ENCODE data around the gene SH3GL2. TPM values are rescaled to one million over a fixed set of nuclear protein-coding genes. Genes with fewer than 3 reads are reported as not detected.

SH3GL2 gene
- total RNA-seq, 1 donor from 2014 or later: 3.2 TPM

GRCh38 chr9:17750269-17750668 is 171.4 kb downstream of the SH3GL2 start:
- intact Hi-C loops (cut with DNase I): no loop called here
- Histone ChIP-seq H3K4me1 (no peaks in the 10 kb centered on the region), H3K4me3 (no peak overlapping the region), H3K36me3 (no peaks in the 10 kb centered on the region), H3K27me3 (no peaks in the 10 kb centered on the region), H3K9me3 (no peaks in the 10 kb centered on the region), H3K27ac (no peak overlapping the region)
- no peak for ATAC-seq
- DNase-seq: no peak
- TF ChIP-seq, protein P1, sequence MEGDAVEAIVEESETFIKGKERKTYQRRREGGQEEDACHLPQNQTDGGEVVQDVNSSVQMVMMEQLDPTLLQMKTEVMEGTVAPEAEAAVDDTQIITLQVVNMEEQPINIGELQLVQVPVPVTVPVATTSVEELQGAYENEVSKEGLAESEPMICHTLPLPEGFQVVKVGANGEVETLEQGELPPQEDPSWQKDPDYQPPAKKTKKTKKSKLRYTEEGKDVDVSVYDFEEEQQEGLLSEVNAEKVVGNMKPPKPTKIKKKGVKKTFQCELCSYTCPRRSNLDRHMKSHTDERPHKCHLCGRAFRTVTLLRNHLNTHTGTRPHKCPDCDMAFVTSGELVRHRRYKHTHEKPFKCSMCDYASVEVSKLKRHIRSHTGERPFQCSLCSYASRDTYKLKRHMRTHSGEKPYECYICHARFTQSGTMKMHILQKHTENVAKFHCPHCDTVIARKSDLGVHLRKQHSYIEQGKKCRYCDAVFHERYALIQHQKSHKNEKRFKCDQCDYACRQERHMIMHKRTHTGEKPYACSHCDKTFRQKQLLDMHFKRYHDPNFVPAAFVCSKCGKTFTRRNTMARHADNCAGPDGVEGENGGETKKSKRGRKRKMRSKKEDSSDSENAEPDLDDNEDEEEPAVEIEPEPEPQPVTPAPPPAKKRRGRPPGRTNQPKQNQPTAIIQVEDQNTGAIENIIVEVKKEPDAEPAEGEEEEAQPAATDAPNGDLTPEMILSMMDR (IDR thresholded peaks at IDR 0.05): no peak

GRCh38 chr9:17751486-17751885 is 172.6 kb downstream of the SH3GL2 start:
- no peak for ATAC-seq
- H3K27ac ChIP-seq: no peak overlapping the region
- no peaks in the 10 kb centered on the region for H3K9me3 ChIP-seq
- no peaks in the 10 kb centered on the region for H3K36me3 ChIP-seq
- intact Hi-C loops (cut with DNase I): no loop called here
- TF ChIP-seq, protein P1 (IDR thresholded peaks at IDR 0.05): no peak
- H3K27me3 ChIP-seq: no peaks in the 10 kb centered on the region
- DNase-seq: no peak
- no peaks in the 10 kb centered on the region for H3K4me1 ChIP-seq
- no peak overlapping the region for H3K4me3 ChIP-seq

GRCh38 chr9:17752021-17752420 is 173.2 kb downstream of the SH3GL2 start:
- intact Hi-C loops (cut with DNase I): no loop called here
- Histone ChIP-seq H3K9me3 (no peaks in the 10 kb centered on the region), H3K36me3 (no peaks in the 10 kb centered on the region), H3K27ac (no peak overlapping the region), H3K27me3 (no peaks in the 10 kb centered on the region), H3K4me3 (no peak overlapping the region), H3K4me1 (no peaks in the 10 kb centered on the region)
- TF ChIP-seq, protein P1 (IDR thresholded peaks at IDR 0.05): no peak
- DNase-seq: no peak
- ATAC-seq: no peak

- ATAC-seq (no peak), DNase-seq (no peak)
- H3K4me1 ChIP-seq: no peaks in the 10 kb centered on the region
- no peak overlapping the region for H3K27ac ChIP-seq
- H3K27me3 ChIP-seq: no peaks in the 10 kb centered on the region
- H3K36me3 ChIP-seq: no peaks in the 10 kb centered on the region
- H3K9me3 ChIP-seq: no peaks in the 10 kb centered on the region
- no peak overlapping the region for H3K4me3 ChIP-seq
- TF ChIP-seq, protein P1 (IDR thresholded peaks at IDR 0.05): no peak
- intact Hi-C loops (cut with DNase I): no loop called here
Measured at GRCh38 chr9:17757816-17758215, 178.9 kb downstream of the SH3GL2 start.

DNA sequence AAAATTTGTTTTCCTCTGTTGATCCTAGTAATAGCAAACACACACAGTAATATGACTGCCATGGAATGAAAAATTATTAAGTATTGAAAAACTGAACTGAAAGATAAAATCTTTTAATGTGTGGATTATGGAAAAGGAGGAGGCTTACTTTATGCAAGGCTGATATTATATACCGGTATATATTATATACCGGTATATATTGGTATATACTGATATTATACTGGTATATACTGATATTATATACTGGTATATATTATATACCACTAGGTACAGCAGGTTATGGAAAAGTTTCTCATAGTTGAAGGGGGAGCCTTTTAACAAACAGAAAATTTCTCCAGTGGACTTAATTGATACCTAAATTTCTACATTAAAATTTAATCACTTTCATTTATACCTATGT is 181.4 kb downstream of the SH3GL2 start:
- no peaks in the 10 kb centered on the region for H3K4me1 ChIP-seq
- TF ChIP-seq, protein P1 (IDR thresholded peaks at IDR 0.05): no peak
- ATAC-seq (no peak), DNase-seq (no peak)
- no peaks in the 10 kb centered on the region for H3K36me3 ChIP-seq
- H3K9me3 ChIP-seq: no peaks in the 10 kb centered on the region
- H3K4me3 ChIP-seq: no peak overlapping the region
- no peaks in the 10 kb centered on the region for H3K27me3 ChIP-seq
- intact Hi-C loops (cut with DNase I): no loop called here
- H3K27ac ChIP-seq: no peak overlapping the region

- Histone ChIP-seq H3K27ac (no peak overlapping the region), H3K4me3 (no peak overlapping the region)
- intact Hi-C loops (cut with DNase I): no loop called here
Measured at GRCh38 chr9:17761984-17762676, 183.3 kb downstream of the SH3GL2 start.

More at GRCh38 chr9:17761984-17762676, 183.3 kb downstream of the SH3GL2 start:
- Histone ChIP-seq H3K27me3 (no peaks in the 10 kb centered on the region), H3K9me3 (no peaks in the 10 kb centered on the region), H3K4me1 (no peaks in the 10 kb centered on the region), H3K36me3 (no peaks in the 10 kb centered on the region)
- DNase-seq (no peak), ATAC-seq (no peak)
- TF ChIP-seq, protein P1 (IDR thresholded peaks at IDR 0.05): no peak

Data from upper lobe of right lung (tissue), 1 donor.